Chondrocyte (in vitro differentiated cells): ENCODE measurements around the gene DNM3. TPM values are rescaled to one million over a fixed set of nuclear protein-coding genes. Genes with fewer than 3 reads are reported as not detected.

ENCODE experiments used
- DNase-seq: peaks from one replicate; pipeline ENCODE4 v3.0.0; 2021; ENCODE audit warnings: mixed read lengths, low spot score
- H3K27ac Mint-ChIP-seq: one replicate; pipeline ENCODE4 v1.8.0; 2021; ENCODE audit warnings: mild to moderate bottlenecking, moderate library complexity, mixed read lengths; ENCODE audit not compliant: unreplicated experiment
- H3K27me3 Mint-ChIP-seq: 2 replicates; pipeline ENCODE4 v1.8.0; 2021; ENCODE audit warnings: low read depth, mixed read lengths
- H3K36me3 Mint-ChIP-seq: 2 replicates; pipeline ENCODE4 v1.8.0; 2021; ENCODE audit warnings: low read depth, mixed read lengths
- H3K4me1 Mint-ChIP-seq: 2 replicates; pipeline ENCODE4 v1.8.0; 2021; ENCODE audit warnings: low read depth, mild to moderate bottlenecking, mixed read lengths
- H3K4me3 Mint-ChIP-seq: one replicate; pipeline ENCODE4 v1.8.0; 2021; ENCODE audit warnings: mild to moderate bottlenecking, moderate library complexity, mixed read lengths; ENCODE audit not compliant: unreplicated experiment
- H3K9me3 Mint-ChIP-seq: 2 replicates; pipeline ENCODE4 v1.8.0; 2021; ENCODE audit warnings: low read depth, mixed read lengths
- total RNA-seq: library from RNA; stranded (reverse); gene quantifications from 3 replicates; pipeline ENCODE4 v1.2.1, GENCODE V29; 2021
- TF ChIP-seq, protein P1 (sequence below): fragments of 200-600 bp; sonication (generic); IDR thresholded peaks from 2 replicates; pipeline ENCODE4 v1.5.0; 2021; ENCODE audit warnings: antibody characterized with exemption, mild to moderate bottlenecking, moderate library complexity

DNM3 gene
- total RNA-seq, 1 donor from 2014 or later = 12.4 TPM

DNA sequence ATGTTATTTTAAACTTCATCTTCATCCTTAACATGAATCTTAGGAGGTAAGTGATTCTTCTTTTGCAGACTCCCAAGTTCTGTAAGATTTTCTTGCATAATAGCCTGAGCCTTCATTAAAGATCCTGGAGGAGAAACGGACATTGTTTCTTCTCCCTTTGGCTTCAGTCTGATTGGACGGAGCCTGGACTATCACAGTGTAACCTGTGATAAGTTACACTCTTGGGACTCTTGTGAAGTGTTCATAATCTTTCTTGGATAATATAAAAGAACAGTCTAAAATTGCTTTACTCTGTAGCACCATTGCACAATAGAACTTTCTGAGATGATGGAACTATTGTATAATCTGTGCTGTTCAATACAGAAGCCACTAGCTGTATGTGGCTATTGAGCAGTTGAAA, 244.8 kb downstream of the DNM3 start:
- Mint-ChIP-seq H3K27ac (no peak overlapping the region), H3K27me3 (no peaks in the 10 kb centered on the region), H3K4me1 (peaks cover 51% of the 10 kb centered on the region), H3K9me3 (no peaks in the 10 kb centered on the region), H3K36me3 (no peaks in the 10 kb centered on the region), H3K4me3 (no peak overlapping the region)
- no peak for DNase-seq
- TF ChIP-seq, protein P1, sequence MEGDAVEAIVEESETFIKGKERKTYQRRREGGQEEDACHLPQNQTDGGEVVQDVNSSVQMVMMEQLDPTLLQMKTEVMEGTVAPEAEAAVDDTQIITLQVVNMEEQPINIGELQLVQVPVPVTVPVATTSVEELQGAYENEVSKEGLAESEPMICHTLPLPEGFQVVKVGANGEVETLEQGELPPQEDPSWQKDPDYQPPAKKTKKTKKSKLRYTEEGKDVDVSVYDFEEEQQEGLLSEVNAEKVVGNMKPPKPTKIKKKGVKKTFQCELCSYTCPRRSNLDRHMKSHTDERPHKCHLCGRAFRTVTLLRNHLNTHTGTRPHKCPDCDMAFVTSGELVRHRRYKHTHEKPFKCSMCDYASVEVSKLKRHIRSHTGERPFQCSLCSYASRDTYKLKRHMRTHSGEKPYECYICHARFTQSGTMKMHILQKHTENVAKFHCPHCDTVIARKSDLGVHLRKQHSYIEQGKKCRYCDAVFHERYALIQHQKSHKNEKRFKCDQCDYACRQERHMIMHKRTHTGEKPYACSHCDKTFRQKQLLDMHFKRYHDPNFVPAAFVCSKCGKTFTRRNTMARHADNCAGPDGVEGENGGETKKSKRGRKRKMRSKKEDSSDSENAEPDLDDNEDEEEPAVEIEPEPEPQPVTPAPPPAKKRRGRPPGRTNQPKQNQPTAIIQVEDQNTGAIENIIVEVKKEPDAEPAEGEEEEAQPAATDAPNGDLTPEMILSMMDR = no peak

DNA sequence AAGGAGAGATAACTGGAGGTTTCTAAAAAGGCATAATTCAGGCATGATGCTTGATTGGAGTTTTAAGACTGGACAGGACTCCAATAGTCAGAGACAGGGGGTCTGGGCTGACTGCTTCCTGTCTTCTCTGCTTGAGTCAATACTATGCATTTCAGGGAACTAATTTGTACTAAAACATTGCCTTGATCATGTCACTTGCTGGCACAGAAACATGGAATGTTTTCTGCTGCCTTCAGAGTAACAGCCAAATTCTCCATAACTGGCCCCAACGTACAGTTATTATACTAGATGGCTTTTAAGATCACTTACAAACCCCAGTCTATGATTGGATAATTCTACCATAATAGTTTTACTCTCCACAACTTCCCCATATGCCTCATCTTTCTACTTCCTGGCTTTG, 247.0 kb downstream of the DNM3 start:
- no peaks in the 10 kb centered on the region for H3K9me3 Mint-ChIP-seq

DNA sequence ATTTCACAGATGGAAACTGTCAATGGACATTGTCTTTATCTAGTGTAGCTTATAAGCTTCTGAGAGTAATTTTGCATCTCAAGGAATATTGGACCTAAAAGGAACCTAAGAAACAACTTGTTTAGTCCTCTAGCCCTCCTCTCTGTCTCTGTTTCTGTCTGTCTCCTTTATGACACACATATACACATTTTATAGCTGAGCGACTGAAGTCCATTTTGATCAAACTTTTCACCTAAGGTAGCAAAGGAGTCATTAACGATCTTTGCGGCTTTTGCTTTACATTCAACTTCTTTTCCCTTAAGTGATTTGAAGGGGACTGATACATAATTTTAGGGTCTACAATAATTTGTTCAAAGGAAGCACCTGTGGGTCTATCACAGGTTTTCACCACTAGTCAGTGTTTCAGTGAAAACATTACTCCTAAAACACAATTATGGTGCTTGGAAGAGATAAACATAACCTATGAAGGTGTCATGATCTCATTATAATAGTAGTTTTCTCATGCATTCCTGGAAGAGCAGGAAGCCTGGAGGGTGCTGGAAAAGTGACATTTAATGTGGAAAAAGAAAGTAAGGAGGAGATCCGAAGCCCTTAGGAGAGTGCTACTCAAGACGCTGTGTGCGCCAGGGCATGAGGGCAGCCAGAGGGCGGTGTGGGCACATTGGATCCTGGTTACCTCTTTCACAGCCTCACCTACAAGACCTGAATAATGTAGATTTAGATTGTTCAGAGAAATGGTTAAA, 248.6 kb downstream of the DNM3 start:
- TF ChIP-seq, protein P1 = peak; percentile 74
- no peak overlapping the region for H3K27ac Mint-ChIP-seq
- DNase-seq = no peak
- H3K4me3 Mint-ChIP-seq = no peak overlapping the region
- no peaks in the 10 kb centered on the region for H3K27me3 Mint-ChIP-seq
- no peaks in the 10 kb centered on the region for H3K36me3 Mint-ChIP-seq
- peaks cover 21% of the 10 kb centered on the region for H3K4me1 Mint-ChIP-seq
- no peaks in the 10 kb centered on the region for H3K9me3 Mint-ChIP-seq

More for the DNA sequence above, 247.0 kb downstream of the DNM3 start:
- TF ChIP-seq, protein P1 = no peak
- H3K36me3 Mint-ChIP-seq = no peaks in the 10 kb centered on the region
- H3K27me3 Mint-ChIP-seq = no peaks in the 10 kb centered on the region
- H3K4me1 Mint-ChIP-seq = peaks cover 37% of the 10 kb centered on the region
- no peak for DNase-seq
- no peak overlapping the region for H3K27ac Mint-ChIP-seq
- H3K4me3 Mint-ChIP-seq = no peak overlapping the region

DNA sequence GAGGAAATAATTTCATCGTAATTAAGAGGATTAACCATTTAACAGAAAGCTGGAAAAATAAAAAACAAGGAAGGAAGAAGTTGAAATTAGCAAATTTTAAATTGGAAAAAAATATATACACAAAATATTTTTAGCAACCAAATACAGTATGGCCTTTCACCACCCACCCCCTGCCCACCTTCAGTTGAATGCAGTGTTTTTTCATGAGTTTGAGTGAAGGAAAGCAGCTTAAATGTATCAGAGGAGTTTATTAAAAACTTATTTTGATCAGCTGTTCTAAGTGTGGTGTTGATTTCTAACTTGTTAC, 249.2 kb downstream of the DNM3 start:
- Mint-ChIP-seq H3K27me3 (no peaks in the 10 kb centered on the region), H3K27ac (no peak overlapping the region), H3K9me3 (no peaks in the 10 kb centered on the region), H3K4me1 (peaks cover 15% of the 10 kb centered on the region), H3K4me3 (no peak overlapping the region), H3K36me3 (no peaks in the 10 kb centered on the region)
- no peak for DNase-seq
- TF ChIP-seq, protein P1 = peak; percentile 29

DNA sequence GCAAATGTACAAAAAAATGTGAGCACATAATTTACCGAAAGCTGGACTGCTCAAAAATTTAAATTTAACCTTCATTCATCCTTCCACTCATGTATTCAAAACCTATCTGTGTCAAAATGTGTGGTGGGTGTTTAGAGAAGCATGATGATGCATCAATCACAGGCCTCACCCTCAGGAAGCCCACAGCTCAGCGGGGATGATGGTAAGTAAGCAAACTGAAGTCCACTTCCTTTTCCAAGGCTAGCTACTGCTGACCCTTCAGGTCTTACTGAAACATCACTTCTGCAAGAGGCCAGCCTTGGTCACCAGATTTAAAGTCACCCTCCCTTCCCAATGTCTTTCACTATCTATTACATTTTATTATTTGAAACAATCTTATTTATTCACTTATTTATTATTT, 254.5 kb downstream of the DNM3 start:
- no peak overlapping the region for H3K4me3 Mint-ChIP-seq
- no peaks in the 10 kb centered on the region for H3K27me3 Mint-ChIP-seq
- no peak for DNase-seq
- no peak overlapping the region for H3K27ac Mint-ChIP-seq
- H3K4me1 Mint-ChIP-seq = no peaks in the 10 kb centered on the region
- peaks cover 3% of the 10 kb centered on the region for H3K9me3 Mint-ChIP-seq
- TF ChIP-seq, protein P1 = no peak
- H3K36me3 Mint-ChIP-seq = peaks cover 4% of the 10 kb centered on the region
